Stimulated activated CD8-positive, alpha-beta memory T cell treated with anti-CD3 and anti-CD28 coated beads, Interleukin-2, amount 100 ng/mL, for 48 hours (primary cell): ENCODE data around the gene TMEFF1.

Source experiments
- DNase-seq, 2 donors: peaks; one replicate each; pipeline ENCODE4 v3.0.0-alpha.2; 2020; ENCODE audit warnings: low read depth in 2 of 2

Gene TMEFF1

GRCh38 chr9:100447041-100447440 lies 25.9 kb upstream of the TMEFF1 start:
- no peak for DNase-seq

- DNase-seq = no peak
Observed at GRCh38 chr9:100448266-100448665, 24.7 kb upstream of the TMEFF1 start.

- no peak for DNase-seq
Observed at GRCh38 chr9:100449420-100449819, 23.5 kb upstream of the TMEFF1 start.

- DNase-seq = no peak
Observed at GRCh38 chr9:100452894-100453293, 20.1 kb upstream of the TMEFF1 start.

- DNase-seq = no peak
Observed at GRCh38 chr9:100455470-100455869, 17.5 kb upstream of the TMEFF1 start.

GRCh38 chr9:100457517-100457916 lies 15.4 kb upstream of the TMEFF1 start:
- no peak for DNase-seq

GRCh38 chr9:100459963-100460362 lies 13.0 kb upstream of the TMEFF1 start:
- DNase-seq = no peak

- DNase-seq = no peak
Observed at GRCh38 chr9:100465274-100465673, 7.7 kb upstream of the TMEFF1 start.

GRCh38 chr9:100465761-100466160 lies 7.2 kb upstream of the TMEFF1 start:
- no peak for DNase-seq

- no peak for DNase-seq
Observed at GRCh38 chr9:100466171-100466828, 6.6 kb upstream of the TMEFF1 start.

GRCh38 chr9:100466829-100467221 lies 6.1 kb upstream of the TMEFF1 start:
- no peak for DNase-seq

GRCh38 chr9:100468041-100468440 lies 4.9 kb upstream of the TMEFF1 start:
- no peak for DNase-seq

- DNase-seq = no peak
Observed at GRCh38 chr9:100472268-100472667, 681 bp upstream of the TMEFF1 start.

- peak in 1 of 2 donors; percentile 18 for DNase-seq
Observed at GRCh38 chr9:100473276-100474081, 530 bp downstream of the TMEFF1 start.

- DNase-seq = no peak
Observed at GRCh38 chr9:100474082-100474923, 1.4 kb downstream of the TMEFF1 start.

- no peak for DNase-seq
Observed at GRCh38 chr9:100474924-100475276, 2.0 kb downstream of the TMEFF1 start.

- DNase-seq = no peak
Observed at GRCh38 chr9:100477241-100477640, 4.3 kb downstream of the TMEFF1 start.

- no peak for DNase-seq
Observed at GRCh38 chr9:100478192-100478591, 5.2 kb downstream of the TMEFF1 start.

GRCh38 chr9:100479820-100480219 lies 6.9 kb downstream of the TMEFF1 start:
- no peak for DNase-seq

GRCh38 chr9:100485196-100485595 lies 12.2 kb downstream of the TMEFF1 start:
- DNase-seq = no peak

GRCh38 chr9:100486479-100487176 lies 13.7 kb downstream of the TMEFF1 start:
- DNase-seq = no peak

GRCh38 chr9:100488177-100488576 lies 15.2 kb downstream of the TMEFF1 start:
- DNase-seq = no peak
